Skin of body (tissue), 2 donors: ENCODE measurements around the gene MAN1B1. TPM values are rescaled to one million over a fixed set of nuclear protein-coding genes. Genes with fewer than 3 reads are reported as not detected.

Experiments
- DNase-seq: peaks from one replicate; lab custom pipeline; 2025; lab: John Stamatoyannopoulos, UW
- total RNA-seq: library from RNA; depleted of rRNA; stranded (reverse); fragments of >200 nt; gene quantifications from one replicate; pipeline ENCODE4 v1.2.3, GENCODE V29; 2014

MAN1B1 gene
- total RNA-seq, 1 donor from 2014 or later, result 39.5 TPM

GRCh38 chr9:137084526-137084925, 2.3 kb upstream of the MAN1B1 start:
- DNase-seq, result no peak

DNA sequence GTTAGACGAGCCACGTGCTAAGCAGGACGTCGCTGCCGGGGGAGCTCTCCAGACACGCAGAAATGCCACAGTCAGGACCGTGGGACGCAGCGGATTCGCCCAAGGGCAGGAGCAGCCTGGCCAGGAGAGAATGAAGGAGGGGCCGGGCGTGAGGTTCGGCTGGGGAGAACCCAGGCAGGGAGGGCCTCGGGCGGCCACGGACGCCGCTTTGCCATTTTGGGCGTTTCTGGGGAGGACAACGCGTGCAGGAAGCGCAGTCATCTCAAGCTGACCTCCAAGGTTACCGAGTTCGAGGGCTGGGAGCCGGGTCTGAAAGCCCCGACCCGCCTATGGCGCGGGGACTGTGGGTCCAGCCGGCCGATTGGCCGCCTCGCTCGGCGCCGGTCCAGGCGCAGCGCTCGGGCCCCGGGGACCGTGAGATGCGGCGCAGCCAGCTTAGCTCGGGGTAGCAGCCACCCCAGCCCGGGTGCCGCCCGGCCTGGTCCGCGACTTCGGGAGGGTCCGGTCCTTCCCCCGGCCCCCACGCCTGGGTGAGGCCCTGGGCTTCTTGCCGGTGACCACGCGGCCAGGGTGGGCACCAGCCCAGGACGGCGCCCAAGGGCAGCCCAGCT, 760 bp upstream of the MAN1B1 start:
- no peak for DNase-seq

- DNase-seq, result no peak
These were observed 682 bp downstream of the MAN1B1 start for GRCh38 chr9:137087409-137087925.

DNA sequence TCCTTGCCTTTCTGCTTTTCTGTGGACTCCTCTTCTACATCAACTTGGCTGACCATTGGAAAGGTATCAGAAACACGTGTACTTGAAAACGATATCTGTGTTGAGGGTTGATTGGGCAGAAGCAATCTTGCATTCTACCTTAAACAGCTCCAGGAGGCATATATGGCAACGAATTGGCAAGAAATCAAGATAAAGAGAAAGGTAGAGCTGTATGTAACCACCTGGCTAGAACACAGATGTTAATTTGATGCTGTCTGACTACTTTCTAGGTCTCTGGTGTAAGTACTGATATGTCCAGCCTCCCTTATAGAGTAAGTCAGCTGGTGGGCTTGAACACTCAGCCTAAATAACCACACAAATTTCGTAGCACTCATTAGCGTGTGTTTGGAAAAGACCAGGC, 1.3 kb downstream of the MAN1B1 start:
- DNase-seq, result no peak

DNA sequence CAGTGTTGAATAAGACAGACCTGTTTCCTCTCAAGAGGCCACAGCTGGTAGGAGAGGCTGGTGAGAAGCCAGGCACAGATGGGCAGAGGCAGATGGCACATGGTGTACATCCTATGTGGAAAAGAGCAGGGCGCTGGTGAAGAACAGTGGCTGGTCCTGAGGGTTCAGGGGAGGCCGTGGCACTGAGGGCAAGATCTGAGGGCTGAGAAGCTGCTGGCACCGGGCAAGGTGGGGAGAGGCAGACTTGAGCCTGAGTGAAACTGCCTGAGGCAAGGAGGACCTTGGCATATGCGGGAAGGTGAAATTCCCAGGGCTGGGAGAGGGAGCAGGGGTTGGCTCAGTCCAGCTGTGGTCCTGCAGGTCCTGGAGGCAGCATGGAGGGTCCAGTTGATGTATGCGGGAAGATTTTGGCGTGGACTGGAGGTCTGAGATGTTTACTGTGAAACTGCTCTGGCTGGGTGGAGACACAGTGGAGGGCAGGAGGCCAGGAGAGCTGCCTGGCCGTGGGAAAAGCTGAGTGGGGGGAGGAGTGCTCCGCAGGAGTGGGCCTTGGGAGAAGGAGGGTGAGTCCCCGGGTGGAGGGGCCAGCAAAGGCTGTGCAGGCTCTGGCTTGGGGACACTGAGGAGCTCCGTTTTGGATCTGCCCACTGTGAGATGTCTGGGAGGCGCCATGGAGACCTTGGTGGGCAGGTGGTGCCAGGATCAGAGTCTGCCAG, 2.6 kb downstream of the MAN1B1 start:
- no peak for DNase-seq

DNA sequence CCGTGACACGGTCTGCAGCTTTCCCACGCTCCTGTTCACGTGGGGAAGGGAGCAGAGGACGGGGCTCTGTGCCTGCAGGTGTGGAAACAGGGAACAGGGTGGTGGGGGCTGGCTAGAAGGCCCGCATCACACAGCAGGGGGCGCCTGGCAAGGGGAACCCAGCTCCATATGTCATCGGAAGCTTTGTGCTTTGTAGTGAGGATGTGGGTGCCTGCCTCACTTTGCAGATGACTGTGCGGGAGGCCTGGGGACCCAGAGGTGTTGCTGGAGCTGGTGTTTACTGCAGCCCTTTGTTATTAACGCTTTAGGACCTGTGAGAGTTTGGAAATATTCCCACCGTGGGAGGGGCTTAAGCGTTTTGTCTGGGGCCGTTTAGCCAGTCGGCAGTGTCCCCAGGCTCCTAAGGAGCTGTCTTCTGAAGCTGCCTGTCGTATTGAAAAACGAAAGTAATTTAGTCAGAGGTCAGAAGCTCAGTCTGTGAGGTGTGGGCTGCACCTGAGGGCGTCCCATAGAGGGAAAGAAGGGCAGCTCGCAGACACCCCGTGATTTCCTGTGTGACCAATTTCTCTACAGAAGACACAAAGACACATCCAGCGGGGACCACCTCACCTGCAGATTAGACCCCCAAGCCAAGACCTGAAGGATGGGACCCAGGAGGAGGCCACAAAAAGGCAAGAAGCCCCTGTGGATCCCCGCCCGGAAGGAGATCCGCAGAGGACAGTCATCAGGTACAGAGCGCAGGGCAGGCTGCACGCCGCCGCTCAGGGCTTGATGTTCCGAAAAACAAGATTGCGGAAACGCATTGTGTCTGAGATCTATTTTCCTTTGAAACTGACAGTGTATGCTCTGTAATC, 9.1 kb downstream of the MAN1B1 start:
- DNase-seq, result no peak

DNA sequence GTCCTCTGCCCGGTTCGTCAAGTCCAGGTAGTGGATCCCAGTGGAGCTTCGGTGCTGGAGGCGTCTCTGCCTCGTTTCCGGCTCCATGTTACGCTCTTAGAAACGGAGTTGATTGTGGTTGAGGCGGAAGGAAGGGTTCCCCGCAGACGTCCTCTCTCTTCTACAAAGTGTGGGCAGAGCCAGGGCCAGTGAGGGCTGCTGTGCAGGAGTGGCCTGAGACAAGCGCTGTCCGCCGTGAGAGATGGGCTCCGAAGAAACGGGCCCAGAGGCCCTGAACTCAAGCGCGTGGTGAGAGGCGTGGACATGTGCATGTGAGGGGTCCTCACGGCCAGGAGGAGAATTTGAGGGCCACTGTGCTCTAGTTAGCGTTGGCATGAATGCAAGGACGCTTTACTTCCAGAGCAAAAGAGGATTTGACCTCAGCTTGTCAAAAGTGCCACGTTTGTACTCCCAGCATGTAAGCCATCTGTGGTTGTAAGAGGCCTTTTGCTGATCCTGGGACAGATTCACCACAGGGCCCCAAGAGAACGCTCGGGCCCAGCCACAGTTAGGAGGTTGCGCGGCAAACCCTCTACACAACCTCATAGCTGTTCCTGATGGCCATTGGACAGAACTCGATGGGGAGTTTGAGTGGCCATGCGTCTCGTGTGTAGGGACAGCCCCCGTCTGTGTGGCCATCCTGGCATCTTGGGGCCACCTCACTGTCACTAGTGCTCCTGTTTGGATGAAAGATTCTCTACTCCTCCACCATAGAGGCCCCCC, 10.2 kb downstream of the MAN1B1 start:
- DNase-seq, result no peak

GRCh38 chr9:137097761-137098462, 11.1 kb downstream of the MAN1B1 start:
- DNase-seq, result no peak

DNA sequence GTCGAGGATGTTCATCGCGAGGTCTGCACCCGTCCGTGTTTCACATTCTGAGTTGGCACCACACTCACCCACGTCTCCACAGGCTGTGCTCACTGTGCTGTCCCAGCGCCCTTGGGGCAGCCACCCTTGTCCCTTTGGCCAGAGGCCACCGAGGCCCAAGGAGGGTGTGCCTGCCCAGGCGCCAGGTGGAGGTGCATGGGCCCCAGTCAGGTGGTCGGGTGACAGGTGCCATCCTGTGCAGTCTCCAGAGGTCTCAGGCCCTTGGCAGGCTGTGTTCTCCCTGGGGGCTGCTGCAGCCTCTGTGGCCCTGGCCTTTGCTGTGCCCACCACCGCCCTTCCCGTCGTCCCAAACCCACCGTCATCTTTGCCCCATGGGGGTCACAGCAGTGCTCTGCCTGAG, 12.4 kb downstream of the MAN1B1 start:
- no peak for DNase-seq

- DNase-seq, result no peak
These were observed 16.6 kb downstream of the MAN1B1 start for GRCh38 chr9:137103206-137103999.

- no peak for DNase-seq
These were observed 19.3 kb downstream of the MAN1B1 start for GRCh38 chr9:137105814-137106661.

DNA sequence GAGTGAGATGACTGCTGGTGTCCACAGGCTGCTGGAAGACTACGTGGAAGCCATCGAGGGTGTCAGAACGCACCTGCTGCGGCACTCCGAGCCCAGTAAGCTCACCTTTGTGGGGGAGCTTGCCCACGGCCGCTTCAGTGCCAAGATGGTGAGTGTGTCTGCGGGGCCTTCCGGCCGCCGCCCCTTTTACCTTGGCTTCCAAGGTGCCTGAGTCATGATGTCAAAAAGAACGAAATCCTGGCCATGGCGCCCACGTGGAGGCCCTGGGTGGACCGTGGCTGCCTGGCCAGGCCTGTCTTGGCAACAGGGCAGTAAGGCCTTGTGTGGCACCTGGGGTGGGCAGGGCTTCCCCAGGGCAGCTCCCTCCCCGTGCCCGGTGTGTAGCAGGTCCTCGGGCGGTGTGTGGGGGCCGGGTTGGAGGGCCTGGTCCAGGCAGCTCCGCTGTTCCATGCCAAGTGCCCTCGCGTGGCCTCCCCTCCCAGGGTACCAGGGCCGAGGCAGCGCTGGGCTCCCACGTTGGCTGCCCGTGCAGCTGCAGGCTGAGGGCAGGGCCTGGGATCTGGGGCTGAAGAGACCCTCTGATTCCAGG, 20.0 kb downstream of the MAN1B1 start:
- no peak for DNase-seq

DNA sequence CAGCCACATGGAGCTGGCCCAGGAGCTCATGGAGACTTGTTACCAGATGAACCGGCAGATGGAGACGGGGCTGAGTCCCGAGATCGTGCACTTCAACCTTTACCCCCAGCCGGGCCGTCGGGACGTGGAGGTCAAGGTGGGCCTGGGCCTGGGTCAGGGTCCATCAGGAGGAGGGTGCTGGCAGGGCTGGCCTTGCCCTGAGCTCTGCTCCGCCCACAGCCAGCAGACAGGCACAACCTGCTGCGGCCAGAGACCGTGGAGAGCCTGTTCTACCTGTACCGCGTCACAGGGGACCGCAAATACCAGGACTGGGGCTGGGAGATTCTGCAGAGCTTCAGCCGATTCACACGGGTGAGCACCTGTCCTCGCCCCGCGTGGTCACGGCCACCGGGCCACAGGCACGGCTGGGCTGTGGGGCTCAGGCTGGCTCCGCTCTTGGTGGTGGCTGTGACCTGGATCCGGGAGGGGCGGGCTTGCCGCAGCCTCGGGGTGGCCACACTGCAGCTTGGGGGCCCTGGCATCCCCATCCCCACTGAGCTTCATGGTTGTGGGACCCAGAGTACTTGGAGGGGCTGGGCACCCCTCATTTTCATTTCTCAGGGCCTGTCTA, 20.6 kb downstream of the MAN1B1 start:
- no peak for DNase-seq

DNA sequence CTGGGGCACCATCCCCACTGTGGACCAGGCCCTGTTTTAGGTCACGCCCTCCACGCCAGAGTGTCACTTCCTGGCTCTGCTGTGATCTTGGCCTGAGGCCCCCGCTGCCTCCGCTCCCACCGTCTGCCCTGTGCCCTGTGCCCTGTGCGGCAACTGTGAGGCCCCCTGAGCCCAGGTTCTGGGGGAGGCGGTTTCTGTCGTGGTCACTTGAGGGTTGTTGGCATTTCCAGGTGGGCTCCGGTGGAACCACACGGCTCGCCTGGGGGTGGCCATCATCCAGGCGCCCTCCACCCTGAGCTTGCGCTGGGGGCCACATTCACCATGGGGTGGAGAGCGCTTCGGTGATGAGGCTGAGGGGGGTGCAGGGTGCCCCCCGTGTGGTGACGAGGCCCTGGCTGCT, 21.2 kb downstream of the MAN1B1 start:
- DNase-seq, result no peak

DNA sequence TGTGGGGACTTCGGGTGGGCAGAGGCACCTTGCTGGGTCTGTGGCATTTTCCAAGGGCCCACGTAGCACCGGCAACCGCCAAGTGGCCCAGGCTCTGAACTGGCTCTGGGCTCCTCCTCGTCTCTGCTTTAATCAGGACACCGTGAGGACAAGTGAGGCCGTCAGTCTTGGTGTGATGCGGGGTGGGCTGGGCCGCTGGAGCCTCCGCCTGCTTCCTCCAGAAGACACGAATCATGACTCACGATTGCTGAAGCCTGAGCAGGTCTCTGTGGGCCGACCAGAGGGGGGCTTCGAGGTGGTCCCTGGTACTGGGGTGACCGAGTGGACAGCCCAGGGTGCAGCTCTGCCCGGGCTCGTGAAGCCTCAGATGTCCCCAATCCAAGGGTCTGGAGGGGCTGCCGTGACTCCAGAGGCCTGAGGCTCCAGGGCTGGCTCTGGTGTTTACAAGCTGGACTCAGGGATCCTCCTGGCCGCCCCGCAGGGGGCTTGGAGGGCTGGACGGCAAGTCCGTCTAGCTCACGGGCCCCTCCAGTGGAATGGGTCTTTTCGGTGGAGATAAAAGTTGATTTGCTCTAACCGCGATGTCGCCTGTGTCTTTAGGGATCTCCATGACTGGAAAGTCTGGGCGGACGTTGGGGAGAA, 21.9 kb downstream of the MAN1B1 start:
- no peak for DNase-seq

- DNase-seq, result no peak
These were observed 22.7 kb downstream of the MAN1B1 start for GRCh38 chr9:137109250-137110146.
